Thoracic aorta (tissue), 2 donors: ENCODE measurements around the gene SPAG17. TPM values are rescaled to one million over a fixed set of nuclear protein-coding genes. Genes with fewer than 3 reads are reported as not detected.

Source experiments
- ATAC-seq: fragments of 150-250 bp; one replicate; pipeline ENCODE4 v1.8.0; 2017; ENCODE audit warnings: low read depth; ENCODE audit not compliant: insufficient number of reproducible peaks, low FRiP score
- DNase-seq: peaks from one replicate; pipeline ENCODE4 v3.0.0-alpha.2; 2020; ENCODE audit warnings: low spot score
- H3K27ac ChIP-seq, 2 donors: fragments of 200-600 bp; sonication (generic); 1 replicate in 1 of 2; 2 replicates in 1 of 2; pipeline ENCODE4 v1.5.1; 2016; ENCODE audit warnings: mild to moderate bottlenecking in 2 of 2, moderate library complexity in 2 of 2
- H3K27me3 ChIP-seq: fragments of 200-600 bp; sonication (generic); replicated peaks from 2 replicates; pipeline ENCODE4 v1.6.0; 2016; ENCODE audit warnings: mild to moderate bottlenecking; ENCODE audit not compliant: insufficient read depth
- H3K36me3 ChIP-seq: fragments of 200-600 bp; sonication (generic); one replicate; pipeline ENCODE4 v1.5.1; 2016
- H3K4me1 ChIP-seq, 2 donors: fragments of 200-600 bp; sonication (generic); 1 replicate in 1 of 2; 2 replicates in 1 of 2; pipeline versions ENCODE4 v1.5.1 to v1.6.0; 2016; ENCODE audit warnings: low read depth in 2 of 2, mild to moderate bottlenecking in 1 of 2; ENCODE audit not compliant: control insufficient read depth in 1 of 2
- H3K4me3 ChIP-seq: fragments of 200-600 bp; sonication (generic); 2 replicates; pipeline ENCODE4 v1.5.1; 2016; ENCODE audit warnings: mild to moderate bottlenecking
- H3K9me3 ChIP-seq: fragments of 200-600 bp; sonication (generic); 2 replicates; pipeline ENCODE4 v1.5.1; 2016
- total RNA-seq, 2 donors: library from RNA; depleted of rRNA; stranded (reverse); fragments of >200 nt; gene quantifications; one replicate each; pipeline versions ENCODE4 v1.1.0 to v1.2.3, GENCODE V29; 2016
- TF ChIP-seq, protein P1 (sequence below): fragments of 200-600 bp; sonication (generic); IDR thresholded peaks from one replicate; pipeline ENCODE4 v1.5.1; 2019; ENCODE audit warnings: antibody characterized with exemption

The SPAG17 gene
- total RNA-seq, 2 donors from 2014 or later: not detected

GRCh38 chr1:118047650-118048224, 137.3 kb downstream of the SPAG17 start:
- Histone ChIP-seq H3K36me3 (no peaks in the 10 kb centered on the region), H3K4me1 (no peaks in the 10 kb centered on the region), H3K27ac (no peak overlapping the region), H3K27me3 (no peaks in the 10 kb centered on the region), H3K4me3 (no peak overlapping the region), H3K9me3 (no peaks in the 10 kb centered on the region)
- DNase-seq: no peak
- ATAC-seq: no peak
- TF ChIP-seq, protein P1, sequence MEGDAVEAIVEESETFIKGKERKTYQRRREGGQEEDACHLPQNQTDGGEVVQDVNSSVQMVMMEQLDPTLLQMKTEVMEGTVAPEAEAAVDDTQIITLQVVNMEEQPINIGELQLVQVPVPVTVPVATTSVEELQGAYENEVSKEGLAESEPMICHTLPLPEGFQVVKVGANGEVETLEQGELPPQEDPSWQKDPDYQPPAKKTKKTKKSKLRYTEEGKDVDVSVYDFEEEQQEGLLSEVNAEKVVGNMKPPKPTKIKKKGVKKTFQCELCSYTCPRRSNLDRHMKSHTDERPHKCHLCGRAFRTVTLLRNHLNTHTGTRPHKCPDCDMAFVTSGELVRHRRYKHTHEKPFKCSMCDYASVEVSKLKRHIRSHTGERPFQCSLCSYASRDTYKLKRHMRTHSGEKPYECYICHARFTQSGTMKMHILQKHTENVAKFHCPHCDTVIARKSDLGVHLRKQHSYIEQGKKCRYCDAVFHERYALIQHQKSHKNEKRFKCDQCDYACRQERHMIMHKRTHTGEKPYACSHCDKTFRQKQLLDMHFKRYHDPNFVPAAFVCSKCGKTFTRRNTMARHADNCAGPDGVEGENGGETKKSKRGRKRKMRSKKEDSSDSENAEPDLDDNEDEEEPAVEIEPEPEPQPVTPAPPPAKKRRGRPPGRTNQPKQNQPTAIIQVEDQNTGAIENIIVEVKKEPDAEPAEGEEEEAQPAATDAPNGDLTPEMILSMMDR: no peak

DNA sequence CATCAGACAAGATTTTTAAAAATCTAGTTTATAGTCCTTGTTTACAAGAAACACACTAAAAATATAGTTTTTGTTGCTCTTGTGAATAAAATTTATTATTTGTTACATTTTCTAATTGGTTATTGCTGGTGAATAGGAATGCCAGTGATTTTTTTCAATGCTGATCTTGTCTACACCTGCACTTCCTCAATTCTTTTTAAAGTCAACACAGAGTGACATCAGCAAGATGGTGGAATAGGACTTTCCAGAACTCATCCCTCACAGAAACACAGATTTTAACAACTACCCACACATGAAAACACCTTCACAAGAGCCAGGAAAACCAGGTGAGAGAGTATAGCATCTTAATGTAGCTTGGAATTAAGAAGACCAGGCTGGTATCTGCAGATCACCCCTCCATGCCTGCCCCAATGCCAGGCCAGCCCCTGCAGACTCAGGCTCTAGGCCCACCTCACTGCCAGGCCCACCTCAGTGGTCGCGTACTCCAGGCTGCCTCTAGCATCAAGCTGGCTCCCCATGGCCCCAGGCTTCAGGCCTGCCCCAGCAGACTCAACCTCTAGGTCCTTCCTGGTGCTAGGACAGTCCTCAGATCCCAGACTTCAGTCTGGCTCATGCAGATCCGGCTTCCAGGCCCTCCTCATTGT, 137.9 kb downstream of the SPAG17 start:
- DNase-seq (no peak), ATAC-seq (no peak)
- H3K27me3 ChIP-seq: no peaks in the 10 kb centered on the region
- no peaks in the 10 kb centered on the region for H3K9me3 ChIP-seq
- no peak overlapping the region for H3K4me3 ChIP-seq
- H3K27ac ChIP-seq: no peak overlapping the region
- no peaks in the 10 kb centered on the region for H3K36me3 ChIP-seq
- TF ChIP-seq, protein P1: no peak
- no peaks in the 10 kb centered on the region for H3K4me1 ChIP-seq

DNA sequence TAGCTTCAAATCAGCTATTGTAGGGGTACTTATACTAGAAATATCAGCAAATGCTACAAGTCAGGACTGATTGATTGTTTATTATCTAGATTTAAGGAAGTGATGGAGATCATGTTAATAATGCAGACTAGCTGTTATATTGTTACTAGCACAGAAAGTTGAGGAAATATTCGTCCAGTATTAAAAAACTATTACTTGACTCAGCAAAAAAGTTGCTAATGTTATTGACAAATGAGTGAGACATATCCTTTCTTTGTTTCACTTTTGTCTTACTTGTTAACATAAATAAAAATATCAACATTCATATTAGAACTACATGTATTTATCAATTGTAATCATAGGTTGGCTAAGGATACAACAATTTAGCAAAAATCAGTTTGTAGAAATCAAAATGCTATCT, 141.4 kb downstream of the SPAG17 start:
- Histone ChIP-seq H3K4me3 (no peak overlapping the region), H3K27me3 (no peaks in the 10 kb centered on the region), H3K4me1 (no peaks in the 10 kb centered on the region), H3K36me3 (no peaks in the 10 kb centered on the region), H3K9me3 (no peaks in the 10 kb centered on the region), H3K27ac (no peak overlapping the region)
- TF ChIP-seq, protein P1: no peak
- DNase-seq: no peak
- no peak for ATAC-seq

GRCh38 chr1:118042501-118042900, 142.5 kb downstream of the SPAG17 start:
- ATAC-seq (no peak), DNase-seq (no peak)
- Histone ChIP-seq H3K4me1 (no peaks in the 10 kb centered on the region), H3K9me3 (no peaks in the 10 kb centered on the region), H3K4me3 (no peak overlapping the region), H3K27ac (no peak overlapping the region), H3K27me3 (no peaks in the 10 kb centered on the region), H3K36me3 (no peaks in the 10 kb centered on the region)
- TF ChIP-seq, protein P1: no peak

DNA sequence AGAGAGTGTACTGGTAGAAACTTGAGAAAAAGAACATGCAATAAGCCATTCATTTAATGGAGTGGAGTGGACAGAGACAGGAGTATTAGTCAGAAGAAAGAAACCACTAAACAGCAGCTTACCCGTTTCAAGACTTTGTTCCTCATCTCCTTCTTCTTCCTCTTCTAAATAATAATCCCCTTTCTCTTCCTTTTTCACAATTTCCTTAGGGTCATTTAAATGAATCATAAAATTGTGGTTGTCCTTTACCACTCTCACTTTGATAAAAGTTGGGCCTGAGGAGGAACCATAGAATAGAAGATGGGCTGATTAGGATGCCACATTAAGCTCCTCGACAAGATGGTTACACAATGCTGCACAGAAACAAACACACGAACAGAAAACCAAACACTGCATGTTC, 145.9 kb downstream of the SPAG17 start:
- Histone ChIP-seq H3K27me3 (no peaks in the 10 kb centered on the region), H3K4me1 (no peaks in the 10 kb centered on the region), H3K9me3 (no peaks in the 10 kb centered on the region), H3K27ac (no peak overlapping the region), H3K36me3 (no peaks in the 10 kb centered on the region), H3K4me3 (no peak overlapping the region)
- ATAC-seq: no peak
- TF ChIP-seq, protein P1: no peak
- DNase-seq: no peak
